Natural killer cell treated with Interleukin-12 subunit alpha and Interleukin-12 subunit beta and Interleukin-15 and Interleukin-18, amount 100 ng/mL, for 72 hours (primary cell): ENCODE measurements around the gene CCR8. TPM values are rescaled to one million over a fixed set of nuclear protein-coding genes. Genes with fewer than 3 reads are reported as not detected.
"Not testable (repeated sequence)": the region's sequence is repeated elsewhere in the genome, so short reads cannot be mapped to it uniquely, and the experiment has no call there.

Experiments
- ATAC-seq, 2 donors: fragments of 150-1000 bp; cut with Tn5 transposase in 1 of 2; sonication (Bioruptor Pico), chemical (Tn5 transposase) in 1 of 2; 2 replicates each; pipeline ENCODE4 v1.10.0; 2021
- DNase-seq: peaks from one replicate; pipeline ENCODE4 v3.0.0; 2022; ENCODE audit warnings: low spot score
- H3K27ac Mint-ChIP-seq, 2 donors: 1 replicate in 1 of 2; 2 replicates in 1 of 2; pipeline ENCODE4 v1.8.0; 2022; ENCODE audit warnings: mixed read lengths in 2 of 2, mild to moderate bottlenecking in 1 of 2, moderate library complexity in 1 of 2
- H3K27me3 Mint-ChIP-seq, 2 donors: 1 replicate in 1 of 2; 2 replicates in 1 of 2; pipeline ENCODE4 v1.8.0; 2022; ENCODE audit warnings: mixed read lengths in 2 of 2
- H3K36me3 Mint-ChIP-seq: one replicate; pipeline ENCODE4 v1.8.0; 2022; ENCODE audit warnings: mixed read lengths
- H3K4me1 Mint-ChIP-seq, 2 donors: 1 replicate in 1 of 2; 2 replicates in 1 of 2; pipeline ENCODE4 v1.8.0; 2022; ENCODE audit warnings: low read depth in 2 of 2, mixed read lengths in 2 of 2, mild to moderate bottlenecking in 1 of 2
- H3K4me3 Mint-ChIP-seq: one replicate; pipeline ENCODE4 v1.8.0; 2022; ENCODE audit warnings: mixed read lengths
- H3K9me3 Mint-ChIP-seq: 2 replicates; pipeline ENCODE4 v1.8.0; 2022; ENCODE audit warnings: mixed read lengths
- total RNA-seq, 2 donors: library from RNA; stranded (reverse); gene quantifications; one replicate each; pipeline ENCODE4 v1.2.3, GENCODE V29; 2022

The CCR8 gene
- total RNA-seq, 2 donors from 2014 or later: 0.45 TPM; not detected in 1

DNA sequence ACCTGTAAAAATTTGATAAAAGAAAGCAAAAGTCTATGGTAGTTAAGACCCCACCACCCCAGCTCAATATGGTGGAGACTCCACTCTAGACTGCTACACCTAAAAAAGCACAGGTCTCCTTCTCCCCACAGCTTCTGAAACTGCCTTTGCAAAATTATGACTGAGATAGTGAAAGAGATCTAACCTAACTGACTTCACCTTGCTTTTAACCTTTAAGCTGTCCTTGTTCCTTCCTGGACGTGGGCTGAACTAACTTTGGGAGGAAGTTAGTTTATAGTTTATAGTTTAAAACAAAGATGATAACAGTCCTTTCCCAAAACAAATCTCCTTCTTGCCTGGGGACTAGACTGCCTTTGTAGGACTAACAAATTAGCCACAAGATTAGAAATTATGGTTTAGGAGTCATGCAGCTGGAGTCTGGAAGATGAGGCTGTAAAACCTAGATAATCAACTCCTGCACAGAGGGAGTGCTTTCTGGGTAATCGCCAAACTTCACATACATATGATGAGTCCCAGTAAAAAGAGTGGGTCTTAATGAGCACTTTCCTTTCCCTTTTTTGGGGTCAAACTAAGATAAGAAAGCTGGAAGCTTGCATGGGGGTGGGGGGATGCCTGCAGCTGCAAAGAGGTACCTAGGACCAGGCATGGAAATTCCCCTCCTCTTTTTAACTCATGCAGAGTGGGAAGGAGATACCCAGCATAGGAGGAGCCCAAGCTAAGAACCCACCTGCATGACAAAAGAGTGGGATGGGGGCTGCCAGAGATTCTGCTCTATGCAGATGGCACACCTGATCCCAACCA lies 17.5 kb downstream of the CCR8 start:
- Mint-ChIP-seq H3K27me3 (no peaks in the 10 kb centered on the region), H3K36me3 (no peaks in the 10 kb centered on the region), H3K4me3 (no peak overlapping the region), H3K9me3 (no peaks in the 10 kb centered on the region), H3K4me1 (peaks cover 11 to 28% of the 10 kb centered on the region in 2 donors), H3K27ac (no peak overlapping the region)
- DNase-seq: no peak
- ATAC-seq: no peak

DNA sequence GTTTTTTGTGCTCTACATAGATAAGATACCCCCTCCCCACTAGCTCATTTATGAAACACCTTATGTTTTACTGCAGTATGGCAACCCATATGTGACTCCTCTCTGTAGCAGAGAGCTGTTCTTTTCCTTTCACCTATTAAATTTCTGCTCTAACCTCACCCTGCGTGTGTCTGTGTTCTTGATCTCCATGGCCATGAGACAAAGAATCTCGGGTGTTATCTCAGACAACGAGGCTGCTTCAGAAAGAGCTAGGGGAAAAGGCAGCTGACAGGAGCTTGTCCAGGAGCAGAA lies 18.0 kb downstream of the CCR8 start:
- peaks cover 11 to 28% of the 10 kb centered on the region in 2 donors for H3K4me1 Mint-ChIP-seq
- ATAC-seq: no peak
- no peaks in the 10 kb centered on the region for H3K9me3 Mint-ChIP-seq
- H3K27ac Mint-ChIP-seq: no peak overlapping the region
- no peaks in the 10 kb centered on the region for H3K27me3 Mint-ChIP-seq
- H3K36me3 Mint-ChIP-seq: no peaks in the 10 kb centered on the region
- no peak overlapping the region for H3K4me3 Mint-ChIP-seq
- no peak for DNase-seq

DNA sequence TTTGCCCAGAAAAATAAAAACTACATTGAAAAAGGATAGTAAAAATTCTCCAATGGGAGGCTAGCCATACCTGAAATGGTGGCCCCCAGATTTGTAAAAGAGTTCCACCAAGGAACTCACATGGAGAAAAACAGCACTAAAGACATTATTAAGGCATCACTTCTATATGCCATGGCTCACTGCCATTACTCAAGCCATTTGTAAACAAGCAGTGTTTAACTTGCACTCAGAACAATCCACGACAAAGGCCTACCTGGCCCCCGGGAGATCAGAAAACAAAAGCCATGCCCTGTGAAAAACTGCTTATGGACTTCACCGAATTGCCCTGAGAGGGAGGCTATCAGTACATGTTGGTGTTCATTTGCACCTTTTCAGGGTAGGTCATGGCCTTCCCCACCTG lies 19.6 kb downstream of the CCR8 start:
- Mint-ChIP-seq H3K27ac (no peak overlapping the region), H3K27me3 (no peaks in the 10 kb centered on the region), H3K36me3 (no peaks in the 10 kb centered on the region), H3K4me1 (peaks cover 15 to 28% of the 10 kb centered on the region in 2 donors), H3K9me3 (no peaks in the 10 kb centered on the region), H3K4me3 (no peak overlapping the region)
- ATAC-seq (no peak), DNase-seq (no peak)

DNA sequence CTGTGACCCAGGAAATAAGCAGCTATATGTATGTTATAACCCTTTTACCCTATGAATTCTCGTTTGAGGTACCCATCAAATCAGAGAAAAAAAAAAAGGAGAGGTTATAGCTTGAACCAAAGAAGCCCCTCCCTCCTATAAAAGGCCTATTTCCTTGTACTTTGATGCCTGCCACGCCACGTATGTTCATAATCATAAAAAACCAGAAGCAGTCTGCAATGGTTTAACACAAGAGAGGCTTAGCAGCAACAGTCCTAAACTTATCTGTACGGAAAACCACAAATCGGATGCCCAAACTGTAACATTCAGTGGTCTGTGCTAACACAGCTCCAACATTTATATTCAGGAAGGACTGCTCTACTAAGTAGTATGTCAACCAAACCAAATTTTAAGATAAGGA lies 21.2 kb downstream of the CCR8 start:
- Mint-ChIP-seq H3K36me3 (no peaks in the 10 kb centered on the region), H3K4me1 (peaks cover 15 to 23% of the 10 kb centered on the region in 2 donors), H3K9me3 (no peaks in the 10 kb centered on the region), H3K4me3 (no peak overlapping the region), H3K27ac (peak overlapping the region; percentile 26 to 50), H3K27me3 (no peaks in the 10 kb centered on the region)
- DNase-seq: no peak
- no peak for ATAC-seq

DNA sequence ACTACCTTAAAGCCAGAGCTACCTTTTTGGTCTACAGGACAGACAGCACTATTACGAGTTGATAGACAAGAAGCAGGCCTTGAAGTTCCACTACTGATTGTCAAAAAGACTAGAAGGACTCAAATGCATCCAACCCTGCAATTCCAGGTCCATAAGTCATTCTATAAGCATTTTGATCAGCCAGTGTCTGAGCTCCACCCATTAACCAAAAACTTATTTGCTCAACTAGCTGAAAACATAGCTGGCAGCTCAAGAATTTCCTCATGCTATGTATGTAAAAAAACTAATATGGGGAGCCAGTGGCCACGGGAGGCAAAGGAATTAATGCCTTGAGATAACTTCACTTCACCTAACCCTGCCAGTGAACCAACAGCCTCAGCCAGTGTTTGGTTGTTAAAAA lies 21.6 kb downstream of the CCR8 start:
- not testable (repeated sequence) for H3K9me3 Mint-ChIP-seq

DNA sequence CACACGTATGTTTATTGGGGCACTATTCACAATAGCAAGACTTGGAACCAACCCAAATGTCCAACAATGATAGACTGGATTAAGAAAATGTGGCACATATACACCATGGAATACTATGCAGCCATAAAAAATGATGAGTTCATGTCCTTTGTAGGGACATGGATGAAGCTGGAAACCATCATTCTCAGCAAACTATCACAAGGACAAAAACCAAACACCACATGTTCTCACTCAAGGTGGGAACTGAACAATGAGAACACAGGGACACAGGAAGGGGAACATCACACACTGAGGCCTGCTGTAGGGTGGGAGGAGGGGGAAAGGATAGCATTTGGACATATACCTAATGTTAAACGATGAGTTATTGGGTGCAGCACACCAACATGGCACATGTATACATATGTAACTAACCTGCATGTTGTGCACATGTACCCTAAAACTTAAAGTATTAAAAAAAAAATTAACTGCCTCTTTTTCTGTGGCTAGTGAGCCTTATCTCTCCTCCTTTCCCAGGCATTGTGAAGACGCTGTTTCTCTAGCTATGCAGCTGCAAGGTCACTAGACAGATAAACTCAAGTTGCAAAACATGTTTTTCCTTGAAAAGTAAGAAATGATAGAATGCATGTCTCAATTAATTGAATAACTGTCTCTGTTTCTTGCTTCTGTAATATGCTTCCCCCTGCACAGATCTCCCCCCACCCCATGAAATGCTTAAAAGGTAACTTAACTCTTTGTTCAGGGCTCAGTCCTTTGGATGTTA lies 23.8 kb downstream of the CCR8 start:
- not testable (repeated sequence) for H3K27ac Mint-ChIP-seq, ATAC-seq, H3K27me3 Mint-ChIP-seq, DNase-seq, H3K4me3 Mint-ChIP-seq, H3K36me3 Mint-ChIP-seq, H3K9me3 Mint-ChIP-seq
- H3K4me1 Mint-ChIP-seq: peaks cover 24 to 27% of the 10 kb centered on the region in 2 donors

More for the DNA sequence above, 21.6 kb downstream of the CCR8 start:
- not testable (repeated sequence) for DNase-seq, H3K36me3 Mint-ChIP-seq, H3K4me3 Mint-ChIP-seq, ATAC-seq, H3K27me3 Mint-ChIP-seq
- Mint-ChIP-seq H3K4me1 (peaks cover 15 to 23% of the 10 kb centered on the region in 2 donors), H3K27ac (peak overlapping the region; percentile 26 to 50)

DNA sequence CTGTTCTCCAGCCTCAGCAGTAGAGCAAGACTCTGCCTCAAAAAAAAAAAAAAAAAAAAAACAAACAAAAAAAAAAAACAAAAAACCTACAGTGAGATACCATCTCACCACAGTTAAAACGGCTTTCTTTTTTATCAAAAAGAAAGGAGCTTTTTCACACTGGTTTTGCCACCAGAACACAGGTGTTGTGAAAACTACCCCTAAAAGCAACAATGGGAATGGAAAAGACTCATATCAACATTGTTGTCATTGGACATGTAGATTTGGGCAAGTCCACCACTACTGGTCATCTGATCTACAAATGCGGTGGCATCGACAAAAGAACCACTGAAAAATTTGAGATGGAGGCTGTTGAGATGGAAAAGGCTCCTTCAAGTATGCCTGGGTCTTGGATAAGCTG lies 28.8 kb downstream of the CCR8 start:
- H3K27me3 Mint-ChIP-seq: no peaks in the 10 kb centered on the region
- DNase-seq (no peak), ATAC-seq (no peak)
- peak overlapping the region in 1 of 2 donors; percentile 54 for H3K27ac Mint-ChIP-seq
- H3K36me3 Mint-ChIP-seq: no peaks in the 10 kb centered on the region
- peaks cover 3% of the 10 kb centered on the region for H3K9me3 Mint-ChIP-seq
- peak overlapping the region; percentile 19 for H3K4me3 Mint-ChIP-seq
- peaks cover 42 to 52% of the 10 kb centered on the region in 2 donors for H3K4me1 Mint-ChIP-seq

DNA sequence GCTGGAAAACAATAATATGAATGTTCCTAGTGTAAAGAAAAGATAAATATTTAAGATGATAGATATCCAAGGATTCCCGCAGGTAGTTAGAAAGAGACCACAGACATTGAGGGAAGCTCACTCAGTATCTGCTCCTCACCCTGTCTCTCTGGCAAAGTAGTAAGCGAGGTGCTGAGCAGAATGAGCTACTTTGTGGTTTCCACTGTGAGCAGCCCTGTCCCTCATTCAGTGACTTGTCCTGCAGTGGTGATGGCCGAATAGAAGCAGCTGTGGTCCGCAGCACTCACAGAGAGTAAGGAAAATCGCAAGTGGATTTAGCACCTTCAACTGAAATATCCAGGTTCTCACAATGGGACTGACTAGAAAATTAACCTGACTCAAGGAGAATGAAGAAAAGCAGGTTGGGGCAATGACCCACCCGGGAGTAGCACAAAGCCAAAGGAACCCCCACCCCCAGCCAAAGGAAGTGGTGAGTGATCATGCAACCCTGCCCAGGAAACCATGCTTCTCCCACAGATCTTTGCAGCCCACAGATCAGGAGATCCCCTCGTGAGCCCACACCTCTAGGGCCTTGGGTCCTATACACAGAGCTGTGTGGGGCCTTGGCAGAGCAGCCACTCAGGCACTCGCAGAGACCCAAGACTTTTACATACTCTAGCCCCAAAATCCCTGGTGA lies 31.9 kb downstream of the CCR8 start:
- Mint-ChIP-seq H3K27me3 (no peaks in the 10 kb centered on the region), H3K4me3 (peak overlapping the region; percentile 83), H3K36me3 (no peaks in the 10 kb centered on the region), H3K4me1 (peaks cover 46 to 56% of the 10 kb centered on the region in 2 donors), H3K27ac (peak overlapping the region; percentile 74 to 89), H3K9me3 (peaks cover 3% of the 10 kb centered on the region)
- peak; percentile 85 for DNase-seq
- ATAC-seq: peak; percentile 96 to 98

DNA sequence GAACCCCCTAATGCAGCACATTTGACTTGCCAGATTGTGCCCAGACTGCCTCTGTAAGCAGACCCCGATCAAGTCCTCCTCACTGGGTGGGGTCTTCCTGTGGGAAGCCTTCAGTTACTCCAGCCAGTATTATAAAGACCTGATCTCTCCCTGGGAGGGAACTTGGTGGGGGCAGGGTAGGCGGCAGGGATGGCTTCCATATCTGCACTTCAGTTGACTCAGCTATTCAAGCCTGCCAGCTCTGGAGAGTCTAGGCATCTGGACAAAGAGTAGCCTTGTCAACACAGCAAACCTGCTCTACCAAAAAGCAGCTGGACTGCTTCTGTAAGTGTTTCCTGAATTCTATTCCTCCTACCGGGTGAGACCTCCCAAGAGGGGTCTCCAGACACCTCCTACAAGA lies 32.7 kb downstream of the CCR8 start:
- Mint-ChIP-seq H3K27me3 (no peaks in the 10 kb centered on the region), H3K4me1 (peaks cover 44 to 54% of the 10 kb centered on the region in 2 donors), H3K27ac (peak overlapping the region; percentile 74 to 89), H3K4me3 (peak overlapping the region; percentile 83), H3K36me3 (no peaks in the 10 kb centered on the region), H3K9me3 (peaks cover 3% of the 10 kb centered on the region)
- ATAC-seq: no peak
- no peak for DNase-seq

DNA sequence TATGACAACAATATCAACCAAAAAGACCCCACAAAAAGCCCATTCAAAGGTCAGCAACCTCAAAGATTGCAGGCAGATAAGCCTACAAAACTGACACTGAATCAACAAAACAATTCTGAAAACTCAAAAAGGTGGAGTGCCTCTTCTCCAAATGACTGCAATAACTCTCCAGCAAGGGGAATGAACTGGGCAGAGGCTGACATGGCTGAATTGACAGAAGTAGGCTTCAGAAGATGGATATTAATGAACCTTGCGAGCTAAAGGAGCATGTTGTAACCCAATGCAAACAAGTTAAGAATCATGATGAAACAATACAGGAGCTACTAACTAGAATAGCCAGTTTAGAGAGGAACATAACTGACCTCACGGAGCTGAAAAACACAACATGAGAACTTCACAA lies 33.3 kb downstream of the CCR8 start:
- Mint-ChIP-seq H3K36me3 (no peaks in the 10 kb centered on the region), H3K27me3 (no peaks in the 10 kb centered on the region), H3K9me3 (peaks cover 3% of the 10 kb centered on the region), H3K4me3 (no peak overlapping the region), H3K4me1 (peaks cover 38 to 48% of the 10 kb centered on the region in 2 donors), H3K27ac (peak overlapping the region; percentile 74 to 89)
- ATAC-seq (no peak), DNase-seq (no peak)

DNA sequence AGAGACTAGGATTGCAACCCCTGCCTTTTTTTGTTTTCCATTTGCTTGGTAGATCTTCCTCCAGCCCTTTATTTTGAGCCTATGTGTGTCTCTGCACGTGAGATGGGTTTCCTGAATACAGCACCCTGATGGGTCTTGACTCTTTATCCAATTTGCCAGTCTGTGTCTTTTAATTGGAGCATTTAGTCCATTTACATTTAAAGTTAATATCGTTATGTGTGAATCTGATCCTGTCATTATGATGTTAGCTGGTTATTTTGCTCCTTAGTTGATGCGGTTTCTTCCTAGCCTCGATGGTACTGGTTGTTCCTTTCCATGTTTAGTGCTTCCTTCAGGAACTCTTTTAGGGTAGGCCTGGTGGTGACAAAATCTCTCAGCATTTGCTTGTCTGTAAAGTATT lies 40.9 kb downstream of the CCR8 start:
- not testable (repeated sequence) for ATAC-seq, H3K4me1 Mint-ChIP-seq, H3K4me3 Mint-ChIP-seq, H3K27me3 Mint-ChIP-seq, H3K27ac Mint-ChIP-seq, H3K9me3 Mint-ChIP-seq, DNase-seq
- H3K36me3 Mint-ChIP-seq: peaks cover 15% of the 10 kb centered on the region

DNA sequence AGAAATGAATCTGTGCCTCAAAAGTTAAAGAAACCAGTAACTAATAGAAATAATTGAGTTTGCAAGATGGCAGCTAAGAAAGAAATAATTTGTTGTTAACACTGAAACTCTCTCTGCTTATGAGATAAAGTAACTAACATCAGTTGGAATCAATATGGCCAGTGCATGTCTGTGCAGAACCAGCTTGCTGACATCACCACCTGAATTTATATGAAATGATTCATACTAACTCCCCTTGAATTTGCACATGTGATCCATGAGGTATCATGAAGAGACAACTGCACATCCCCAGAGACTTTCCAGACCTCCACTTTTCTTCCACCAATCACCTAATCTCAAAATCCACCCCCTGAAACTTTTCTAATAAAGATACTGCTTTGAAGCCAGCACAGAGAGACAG lies 43.3 kb downstream of the CCR8 start:
- H3K27ac Mint-ChIP-seq: no peak overlapping the region
- ATAC-seq (no peak), DNase-seq (no peak)
- peaks cover 0 to 3% of the 10 kb centered on the region in 2 donors for H3K4me1 Mint-ChIP-seq
- H3K4me3 Mint-ChIP-seq: no peak overlapping the region
- no peaks in the 10 kb centered on the region for H3K27me3 Mint-ChIP-seq
- H3K9me3 Mint-ChIP-seq: peaks cover 3% of the 10 kb centered on the region
- H3K36me3 Mint-ChIP-seq: peaks cover 15% of the 10 kb centered on the region

DNA sequence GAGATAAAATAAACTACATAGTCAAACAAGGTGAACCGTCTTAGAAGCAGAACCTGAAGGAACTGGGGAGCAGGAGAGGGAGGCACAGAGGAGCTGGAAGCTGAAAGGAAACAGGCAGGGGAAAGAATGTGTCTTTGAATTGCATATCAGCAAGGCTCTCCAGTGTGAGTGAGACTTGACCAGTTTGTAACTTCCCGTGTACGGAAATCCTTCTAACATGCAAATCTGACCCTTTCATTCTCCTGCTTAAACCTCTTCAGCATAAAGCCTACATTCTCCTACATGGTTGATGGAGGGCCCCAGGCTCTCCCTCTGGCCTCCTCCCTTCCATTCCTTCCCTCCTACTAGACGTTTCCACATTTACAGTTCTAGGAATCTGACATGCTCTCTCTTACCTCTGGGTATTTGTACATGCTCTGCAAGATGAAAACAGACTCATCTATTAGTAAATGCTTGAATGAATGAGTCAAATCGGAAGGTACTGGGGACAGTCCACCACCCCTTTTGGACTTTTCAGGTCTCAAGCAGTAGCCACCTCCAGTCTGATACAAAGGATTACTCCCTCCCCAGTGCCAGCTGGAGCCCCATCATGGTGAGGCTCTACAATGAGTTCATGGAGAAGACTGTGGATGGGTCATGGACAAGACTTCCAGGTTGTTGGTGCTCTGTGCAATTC lies 47.6 kb downstream of the CCR8 start:
- peaks cover 6 to 7% of the 10 kb centered on the region in 2 donors for H3K4me1 Mint-ChIP-seq
- H3K36me3 Mint-ChIP-seq: no peaks in the 10 kb centered on the region
- DNase-seq (no peak), ATAC-seq (no peak)
- H3K9me3 Mint-ChIP-seq: no peaks in the 10 kb centered on the region
- no peak overlapping the region for H3K4me3 Mint-ChIP-seq
- H3K27me3 Mint-ChIP-seq: no peaks in the 10 kb centered on the region
- no peak overlapping the region for H3K27ac Mint-ChIP-seq
